GM18868 (cell line): Measurements from ENCODE around the gene OR4K13.

Experiments
- ATAC-seq: cut with Tn5 transposase; IDR thresholded peaks from one replicate; pipeline ENCODE4 v1.9.1; 2021; ENCODE audit warnings: mild to moderate bottlenecking, moderate library complexity; ENCODE audit not compliant: unreplicated experiment

Gene OR4K13

GRCh38 chr14:20035938-20036337, at the start of gene OR4K13:
Gene OR4K13, minus strand, starts transcription at chr14:20036038. Its CDS starts 1,280 bp downstream, at chr14:20034758.
- no peak for ATAC-seq

GRCh38 chr14:20059745-20060144, 23.9 kb upstream of the OR4K13 start, which contains the start of gene OR4L1:
Gene OR4L1, plus strand, starts transcription at chr14:20060045. Its CDS starts 0 bp downstream, at chr14:20060045.
- ATAC-seq = no peak

GRCh38 chr14:20048202-20048601, 12.4 kb upstream of the OR4K13 start:
- ATAC-seq = no peak

GRCh38 chr14:20044243-20044642, 8.4 kb upstream of the OR4K13 start:
- ATAC-seq = no peak

- no peak for ATAC-seq
Observed at GRCh38 chr14:20035449-20035848, 389 bp downstream of the OR4K13 start.

GRCh38 chr14:20031058-20031457, 4.8 kb downstream of the OR4K13 start:
- no peak for ATAC-seq

- ATAC-seq = no peak
Observed at GRCh38 chr14:20019257-20019865, 16.5 kb downstream of the OR4K13 start, which contains the start of gene OR4K14. Gene OR4K14, minus strand, starts transcription at chr14:20019307. Its CDS starts 4,114 bp downstream, at chr14:20015193.

- no peak for ATAC-seq
Observed at GRCh38 chr14:20008156-20008555, 27.7 kb downstream of the OR4K13 start.

GRCh38 chr14:20002319-20002718, 33.5 kb downstream of the OR4K13 start:
- ATAC-seq = no peak

- no peak for ATAC-seq
Observed at GRCh38 chr14:20001863-20002262, 34.0 kb downstream of the OR4K13 start, which contains the start of gene OR4Q2. Gene OR4Q2, plus strand, starts transcription at chr14:20002163.

GRCh38 chr14:19993438-19993837, 42.4 kb downstream of the OR4K13 start:
- ATAC-seq = no peak
